GM18498 (cell line): ENCODE measurements around the gene ARHGAP45.

ENCODE experiments used
- ATAC-seq: cut with Tn5 transposase; IDR thresholded peaks from one replicate; pipeline ENCODE4 v1.9.1; 2021; ENCODE audit warnings: mild to moderate bottlenecking, moderate library complexity; ENCODE audit not compliant: unreplicated experiment

The ARHGAP45 gene

DNA sequence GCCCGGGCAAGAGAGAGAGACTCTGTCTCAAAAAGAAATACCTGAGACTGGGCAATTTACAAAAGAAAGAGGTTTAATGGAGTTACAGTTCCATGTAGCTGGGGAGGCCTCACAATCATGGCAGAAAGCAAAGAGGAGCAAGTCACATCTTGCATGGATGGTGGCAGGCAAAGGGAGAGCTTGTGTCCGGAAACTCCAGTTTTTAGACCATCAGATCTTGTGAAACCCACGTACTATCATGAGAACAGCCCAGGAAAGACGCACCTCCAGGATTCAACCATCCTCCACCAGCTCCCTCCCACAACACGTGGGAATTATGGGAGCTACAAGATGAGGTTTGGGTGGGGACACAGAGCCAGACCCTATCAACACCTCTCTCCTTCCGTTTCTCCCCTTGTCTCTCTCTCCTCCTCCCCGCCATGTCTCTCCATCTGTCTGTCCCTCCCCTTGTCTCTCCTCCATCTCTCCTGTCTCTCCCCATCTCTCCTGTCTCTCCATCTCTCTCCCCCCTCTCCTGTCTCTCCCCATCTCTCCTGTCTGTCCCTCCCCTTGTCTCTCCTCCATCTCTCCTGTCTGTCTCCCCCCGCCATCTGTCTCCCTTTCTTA is 18.2 kb downstream of the ARHGAP45 start:
- ATAC-seq = no peak

DNA sequence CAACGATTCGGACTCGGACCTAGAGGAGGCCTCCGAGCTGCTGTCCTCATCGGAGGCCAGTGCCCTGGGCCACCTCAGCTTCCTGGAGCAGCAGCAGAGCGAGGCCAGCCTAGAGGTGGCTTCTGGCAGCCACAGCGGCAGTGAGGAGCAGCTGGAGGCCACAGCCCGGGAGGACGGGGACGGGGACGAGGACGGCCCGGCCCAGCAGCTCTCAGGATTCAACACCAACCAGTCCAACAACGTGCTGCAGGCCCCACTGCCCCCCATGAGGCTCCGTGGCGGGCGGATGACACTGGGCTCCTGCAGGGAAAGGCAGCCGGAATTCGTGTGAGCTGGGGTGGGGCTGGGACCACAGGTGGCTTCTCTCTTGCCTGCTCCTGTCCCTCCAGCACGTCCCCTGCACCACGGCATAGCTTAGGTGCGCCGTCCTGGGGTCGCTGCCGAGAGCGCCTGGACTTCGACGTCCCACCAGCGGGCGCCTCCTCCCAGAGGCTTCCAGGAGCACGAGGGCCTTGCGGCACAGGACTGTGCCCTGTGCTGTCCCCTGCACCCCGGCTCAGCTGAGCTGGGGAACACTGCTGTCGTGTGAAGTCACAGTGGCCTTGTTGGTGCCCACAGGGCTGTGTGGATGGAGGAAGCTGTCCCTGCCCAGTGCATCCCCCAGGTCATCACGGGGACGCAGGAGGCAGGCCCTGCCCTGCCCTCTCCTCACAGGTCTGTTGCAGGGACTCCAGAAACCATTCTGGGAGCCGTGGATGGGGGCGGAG is 18.9 kb downstream of the ARHGAP45 start:
- no peak for ATAC-seq

DNA sequence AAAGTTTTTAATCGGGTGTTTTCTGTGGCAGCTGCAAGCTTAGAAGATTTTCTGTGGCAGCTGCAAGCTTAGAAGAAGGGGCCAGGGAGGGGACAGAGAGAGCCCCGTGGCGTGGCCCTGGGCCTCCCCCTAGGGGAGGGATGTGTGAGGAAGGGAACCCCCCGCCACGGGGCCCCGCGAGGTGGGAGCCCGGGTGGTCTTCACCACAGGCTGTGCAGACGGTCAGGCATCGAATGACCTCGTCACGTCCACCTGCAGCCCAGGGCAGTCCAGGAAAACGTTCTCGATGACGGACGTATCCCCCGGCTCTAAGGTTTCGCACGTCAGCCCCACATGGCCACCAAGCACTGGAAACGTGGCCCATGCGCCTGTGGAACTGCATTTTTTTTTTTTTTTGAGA is 19.6 kb downstream of the ARHGAP45 start:
- no peak for ATAC-seq

DNA sequence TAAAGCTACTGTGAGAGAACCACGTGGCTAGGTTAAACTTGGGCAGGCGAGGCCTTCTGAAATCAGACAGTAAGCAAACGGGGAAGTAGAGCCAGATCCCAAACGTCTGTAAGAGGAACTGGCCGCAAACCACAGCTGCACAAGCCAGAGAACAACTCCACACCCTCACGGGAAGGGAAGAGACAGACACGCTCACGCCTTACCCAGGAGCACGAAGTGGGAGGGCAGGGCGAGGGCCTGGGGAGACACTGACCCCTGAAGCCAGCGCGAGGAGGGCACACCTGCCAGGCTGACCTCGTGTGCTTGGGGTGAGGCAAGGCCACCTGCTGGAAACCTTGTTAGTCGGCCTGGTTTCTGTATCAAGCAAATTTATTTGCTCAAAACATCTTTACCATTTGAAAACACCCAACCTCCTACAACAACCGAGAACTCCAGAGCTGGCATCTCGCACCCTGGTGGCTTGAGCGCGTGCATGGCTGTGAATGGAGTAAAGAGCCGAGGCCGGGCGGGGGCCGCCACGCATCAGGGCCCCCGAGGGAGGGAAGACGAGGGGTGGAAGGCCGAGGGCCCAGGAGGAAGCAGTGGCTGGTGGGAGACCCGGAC is 20.9 kb downstream of the ARHGAP45 start:
- no peak for ATAC-seq

DNA sequence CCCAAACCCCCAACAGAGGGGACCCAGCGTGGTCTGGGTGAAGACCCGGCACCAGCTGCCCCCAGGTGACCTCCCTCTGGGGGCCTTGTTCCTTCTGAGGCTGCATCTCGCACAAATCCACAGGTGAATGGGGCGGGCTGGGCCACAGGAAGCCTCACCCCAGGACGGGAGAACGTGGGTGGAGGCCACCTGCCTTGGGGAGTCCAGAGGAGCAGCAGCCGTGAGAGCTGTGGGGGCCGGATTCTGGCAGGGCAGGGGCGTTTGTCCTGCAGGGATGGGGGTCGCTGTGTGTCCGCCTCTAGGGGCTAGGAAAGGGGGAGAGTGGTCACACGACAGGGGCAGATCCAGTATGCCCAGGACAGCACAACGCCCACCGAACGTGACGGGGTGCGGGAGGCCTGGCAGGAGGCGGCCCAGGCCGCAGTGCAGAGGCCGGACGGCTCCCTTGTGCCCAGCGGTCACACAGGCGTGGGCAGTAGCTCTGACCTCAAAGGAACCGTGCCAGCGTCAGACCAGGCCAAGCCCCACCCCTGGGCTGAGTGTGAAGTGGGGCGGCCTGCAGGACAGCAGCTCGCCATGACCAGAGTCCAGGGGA is 21.5 kb downstream of the ARHGAP45 start:
- ATAC-seq = no peak

DNA sequence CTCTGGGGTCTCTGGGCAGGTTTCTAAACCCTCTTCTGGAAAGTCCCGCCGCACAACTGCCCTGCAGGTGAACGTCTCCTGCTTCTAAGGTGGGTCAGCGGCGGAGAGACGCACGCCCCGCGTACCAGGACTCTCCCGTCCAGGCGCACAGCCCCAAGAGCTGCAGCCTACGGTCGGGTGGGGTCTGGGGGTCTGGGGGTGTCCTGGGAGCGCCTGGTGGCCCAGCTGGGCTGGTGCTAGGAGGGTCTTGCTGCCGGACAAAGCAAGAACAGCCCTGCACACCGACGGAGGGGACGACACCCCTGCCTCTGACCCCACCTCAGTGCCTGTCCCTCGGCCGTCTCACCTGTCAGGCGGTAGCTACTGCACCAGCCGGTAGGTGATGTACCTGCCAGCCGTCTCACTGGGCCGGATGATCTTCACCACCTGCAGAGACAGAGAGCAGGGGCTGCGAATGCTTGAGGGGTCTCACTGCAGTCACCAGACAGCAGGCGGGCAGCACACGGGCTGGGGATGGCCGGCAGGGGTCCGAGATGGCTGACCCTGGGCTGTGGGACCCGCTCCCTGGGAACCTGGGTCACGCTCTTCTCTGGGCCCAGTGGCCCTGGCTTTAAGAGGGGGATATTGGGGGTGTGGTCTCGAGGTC is 22.3 kb downstream of the ARHGAP45 start:
- no peak for ATAC-seq

DNA sequence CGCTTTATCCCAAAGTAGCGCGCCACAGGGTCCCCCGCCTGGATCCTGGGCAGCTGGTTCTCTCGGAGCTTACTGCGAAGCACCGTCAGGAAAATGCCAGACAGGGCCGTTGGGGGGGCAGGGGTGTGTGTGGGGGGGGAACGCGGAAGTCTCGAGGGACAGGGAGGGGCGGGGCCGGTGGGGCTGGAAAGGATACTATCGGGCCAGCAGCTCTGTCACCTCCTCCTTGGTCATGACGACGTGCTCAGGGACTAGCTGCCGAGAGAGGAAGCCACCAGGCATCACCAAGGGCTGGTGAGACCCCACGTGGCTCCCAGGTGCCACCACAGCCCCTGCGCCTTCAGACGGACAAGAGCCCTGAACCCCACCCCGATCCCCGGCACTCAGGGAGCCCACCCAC is 22.9 kb downstream of the ARHGAP45 start:
- no peak for ATAC-seq

DNA sequence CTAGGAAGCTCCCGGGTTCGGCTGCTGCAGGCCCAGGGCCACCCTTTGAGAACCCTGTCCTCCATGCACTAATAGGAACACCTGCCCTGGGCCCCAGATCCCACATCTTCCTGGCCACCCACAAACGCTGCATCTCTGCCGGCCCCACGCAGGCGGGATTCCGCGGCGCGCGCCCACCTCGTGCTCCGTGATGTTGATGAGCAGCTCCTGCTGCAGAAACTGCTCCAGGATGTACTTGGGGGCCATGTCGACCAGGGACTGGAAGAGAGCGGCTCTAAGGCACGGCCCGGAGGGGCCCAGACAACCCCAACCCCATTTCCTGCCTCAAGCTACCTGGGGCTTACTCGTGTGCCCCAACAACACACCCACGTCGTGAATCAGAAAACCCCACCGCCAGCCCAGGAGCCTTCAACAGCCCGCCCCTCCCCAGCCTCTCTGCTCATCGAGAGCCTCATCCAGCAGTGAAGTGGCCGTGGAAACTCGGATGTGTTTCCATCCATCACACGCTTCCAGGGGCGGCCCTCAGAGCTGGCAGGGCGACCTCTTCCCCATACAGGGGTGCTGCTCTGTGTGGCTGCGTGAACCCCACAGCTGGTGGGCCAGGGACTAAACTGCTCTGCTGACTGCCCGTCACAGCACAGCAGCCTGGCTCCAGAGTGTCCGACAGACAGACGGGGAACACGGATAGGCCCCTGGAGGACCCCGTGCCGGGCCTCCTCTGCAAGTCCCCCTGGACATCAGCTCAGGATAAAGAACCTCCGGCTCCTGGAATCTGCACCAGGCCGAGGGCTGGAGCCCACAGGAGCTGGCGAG is 24.0 kb downstream of the ARHGAP45 start:
- no peak for ATAC-seq

DNA sequence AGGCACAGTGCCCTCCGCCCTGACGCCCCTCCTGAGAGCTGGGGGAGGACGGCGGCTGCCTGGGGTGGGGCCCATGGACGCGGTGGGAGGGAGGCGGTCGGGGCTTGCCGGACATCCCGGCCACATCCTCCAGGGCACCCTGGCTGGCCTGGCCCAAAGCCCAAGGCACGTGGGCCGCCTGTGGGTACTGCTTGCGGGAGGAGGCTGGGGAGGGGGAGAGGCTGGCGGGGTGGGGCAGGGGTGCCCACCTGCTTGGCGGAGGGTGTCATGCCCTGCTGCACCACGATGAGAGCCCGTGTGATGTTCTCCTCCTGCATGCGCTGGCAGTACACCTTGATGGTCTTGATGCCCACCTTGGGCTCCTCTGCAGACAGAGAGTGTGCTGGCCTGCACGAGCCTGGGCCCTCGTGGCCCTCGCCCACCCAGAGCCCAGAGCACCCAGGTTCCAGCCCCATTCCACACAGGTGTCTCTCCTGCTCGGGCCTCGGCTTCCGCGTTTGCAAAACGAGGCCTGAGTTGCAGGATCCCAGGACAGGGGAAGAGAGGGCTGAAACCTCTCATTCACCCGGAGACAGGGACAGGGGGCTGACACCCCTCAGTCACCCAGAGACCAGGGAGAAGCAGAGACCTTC is 24.7 kb downstream of the ARHGAP45 start:
- ATAC-seq = no peak

DNA sequence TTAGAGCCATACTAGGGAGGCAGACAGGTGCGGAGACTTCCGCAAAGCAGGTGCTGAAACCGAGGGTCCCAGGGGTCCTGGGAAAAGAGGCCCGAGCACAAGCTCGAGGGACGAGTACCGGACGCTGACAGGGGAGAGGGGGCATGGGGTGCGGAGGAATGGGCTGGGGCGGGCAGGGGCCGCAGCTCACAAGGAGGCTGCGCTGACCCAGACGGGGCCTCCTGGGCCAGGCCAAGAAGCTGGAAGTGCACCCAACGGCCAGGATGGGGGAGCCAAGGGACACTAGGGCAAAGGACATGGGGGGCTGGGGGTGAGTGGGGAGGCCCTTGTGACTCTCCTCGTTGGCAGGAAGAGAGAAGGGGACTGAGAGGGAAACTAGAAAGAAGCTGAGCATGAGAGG is 26.4 kb downstream of the ARHGAP45 start:
- ATAC-seq = no peak

DNA sequence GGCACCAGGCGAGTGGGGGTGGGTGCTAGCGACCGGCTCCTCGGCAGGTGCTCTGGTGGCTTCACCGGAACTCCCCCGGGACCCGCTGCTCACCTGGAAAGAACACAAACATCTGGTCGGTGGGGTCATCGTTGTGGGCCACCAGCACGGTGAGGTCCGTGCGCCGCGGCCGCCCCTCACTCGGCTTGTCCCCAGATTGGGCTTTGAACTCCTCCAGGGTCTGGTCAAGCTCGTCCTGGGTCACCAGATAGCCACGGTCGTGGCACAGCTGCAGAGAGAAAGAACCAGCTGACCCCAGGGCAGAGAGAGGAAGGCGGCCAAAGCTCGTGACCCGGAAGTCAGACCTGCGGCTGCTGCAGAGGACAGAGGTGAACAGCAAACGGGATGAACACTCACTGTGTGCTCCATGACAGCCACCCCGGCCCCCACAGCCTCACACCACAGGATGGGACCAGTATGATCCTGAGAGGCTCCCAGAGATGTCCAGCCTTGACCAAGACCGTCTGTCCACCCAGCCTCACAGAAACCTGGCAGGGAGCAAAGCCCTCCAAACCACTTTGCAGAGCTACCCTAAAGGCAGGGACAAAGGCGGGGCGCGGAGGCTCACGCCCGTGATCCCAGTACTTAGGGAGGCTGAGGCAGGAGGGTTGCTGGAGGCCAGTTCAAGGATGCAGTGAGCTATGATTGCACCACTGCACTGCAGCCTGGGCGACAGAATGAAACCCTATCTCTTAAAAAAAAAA is 27.0 kb downstream of the ARHGAP45 start:
- ATAC-seq = no peak

DNA sequence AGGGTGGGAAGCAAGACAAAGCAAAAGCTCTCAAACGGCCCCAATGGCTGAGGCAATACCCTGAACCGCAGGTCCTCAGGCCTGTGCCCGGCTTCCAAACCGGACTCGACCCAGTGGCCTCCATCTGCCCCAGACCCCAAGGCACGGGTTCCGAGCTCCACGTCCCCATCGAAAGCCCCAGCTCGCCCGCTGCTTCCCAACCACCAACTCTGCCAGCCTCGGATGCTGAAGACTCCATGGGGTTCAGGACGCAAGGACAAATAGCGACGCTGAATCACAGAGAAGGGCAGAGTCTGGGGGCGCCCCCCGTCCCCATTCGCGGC is 27.6 kb downstream of the ARHGAP45 start:
- ATAC-seq = no peak

DNA sequence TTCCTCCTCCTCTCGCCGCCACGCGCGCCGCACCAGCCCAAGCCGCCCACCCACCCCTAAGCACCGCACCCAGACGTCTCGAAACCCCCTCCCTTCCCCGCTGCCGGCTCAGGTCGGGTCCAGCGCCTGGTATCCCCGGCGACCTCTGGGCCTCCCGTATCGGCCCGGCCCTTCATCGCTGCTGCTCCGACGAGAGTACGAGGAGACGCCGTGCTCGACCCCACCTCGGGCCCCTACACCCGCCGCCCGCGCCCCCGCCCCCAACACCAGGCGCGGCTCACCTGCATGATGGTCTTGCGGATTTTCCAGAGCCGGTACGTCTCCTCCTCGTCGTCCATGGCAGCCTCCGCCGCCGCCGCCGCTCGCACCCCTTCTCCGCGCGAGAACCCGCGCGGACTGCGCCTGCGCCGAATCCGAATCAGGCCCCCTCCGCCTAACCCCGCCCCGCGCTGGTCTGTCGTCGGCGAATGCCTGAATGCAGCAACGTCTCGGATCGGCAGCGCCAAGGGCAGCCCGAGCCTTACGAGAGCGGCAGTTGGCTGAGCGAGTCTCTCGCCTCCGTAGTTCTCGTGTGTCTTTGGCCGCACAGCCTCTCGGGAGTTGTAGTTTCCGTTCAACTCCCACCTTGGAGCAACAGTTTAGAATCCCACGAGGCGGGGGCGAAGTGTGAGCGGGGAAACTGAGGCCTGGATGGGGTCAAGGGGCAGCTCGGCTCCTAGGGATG is 28.2 kb downstream of the ARHGAP45 start, which contains the start of gene POLR2E:
Gene POLR2E (minus strand): TSS at position 398 of the 724 bp plus-strand sequence. CDS start 60 bp downstream, at position 338.
- peak; percentile 88 for ATAC-seq

DNA sequence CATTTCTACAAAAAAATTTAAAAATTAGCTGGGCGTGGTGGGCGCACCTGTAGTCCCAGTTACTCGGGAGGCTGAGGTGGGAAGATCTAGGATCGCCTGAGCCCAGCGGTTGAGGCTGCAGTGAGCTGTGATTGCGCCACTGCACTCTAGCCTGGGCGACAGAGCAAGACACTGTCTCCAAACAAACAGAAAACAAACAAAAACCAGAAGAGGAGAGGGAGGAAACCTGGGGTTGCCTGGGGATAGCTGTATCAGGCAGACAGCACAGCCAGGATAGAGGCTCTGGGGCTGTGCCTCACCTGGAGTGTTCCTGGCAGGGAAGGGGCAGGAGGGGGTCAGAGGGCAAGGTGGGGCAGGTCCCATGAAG is 30.8 kb downstream of the ARHGAP45 start:
- no peak for ATAC-seq

DNA sequence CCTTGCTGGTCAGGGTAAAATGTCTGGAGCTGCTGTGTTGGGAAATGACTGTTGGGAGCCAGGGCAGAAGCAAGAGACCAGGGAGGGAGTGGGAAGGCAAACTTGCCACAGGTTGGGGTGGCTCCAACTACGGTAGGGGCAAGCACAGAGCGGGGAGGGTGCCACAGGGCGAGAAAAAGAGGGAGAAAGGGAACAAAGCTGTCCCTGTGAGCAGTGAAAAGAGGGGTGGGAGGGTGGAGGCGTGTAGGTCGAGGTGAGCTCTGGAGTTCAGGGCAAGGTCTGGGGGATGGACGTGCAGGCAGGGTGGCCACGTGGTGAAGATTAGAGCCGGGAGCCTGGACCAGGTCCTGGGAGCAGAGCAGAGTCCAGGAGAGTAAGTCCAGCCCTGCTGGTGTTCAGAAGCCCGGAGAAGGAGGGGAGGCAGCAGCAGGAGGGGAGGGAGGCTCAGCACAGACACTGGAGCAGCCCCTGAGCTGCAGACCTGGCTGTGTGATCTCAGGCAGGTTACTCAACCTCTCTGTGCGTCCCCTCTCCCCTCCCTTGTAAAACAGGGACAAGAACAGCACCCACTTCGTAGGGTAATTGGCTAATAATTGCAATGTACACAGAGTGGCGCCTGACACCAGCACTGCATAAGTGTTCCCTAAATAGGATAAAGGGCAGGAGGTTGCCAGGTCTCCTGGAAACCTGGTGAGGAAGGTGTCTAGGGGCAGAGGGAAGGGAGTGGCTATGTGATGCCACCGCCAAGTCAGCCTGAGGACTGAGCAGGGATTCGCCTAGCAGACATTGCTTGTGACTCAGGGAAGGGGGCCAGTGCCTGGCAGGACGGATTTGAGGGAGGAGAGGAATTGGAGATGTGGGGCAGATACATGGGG is 31.4 kb downstream of the ARHGAP45 start:
- no peak for ATAC-seq

DNA sequence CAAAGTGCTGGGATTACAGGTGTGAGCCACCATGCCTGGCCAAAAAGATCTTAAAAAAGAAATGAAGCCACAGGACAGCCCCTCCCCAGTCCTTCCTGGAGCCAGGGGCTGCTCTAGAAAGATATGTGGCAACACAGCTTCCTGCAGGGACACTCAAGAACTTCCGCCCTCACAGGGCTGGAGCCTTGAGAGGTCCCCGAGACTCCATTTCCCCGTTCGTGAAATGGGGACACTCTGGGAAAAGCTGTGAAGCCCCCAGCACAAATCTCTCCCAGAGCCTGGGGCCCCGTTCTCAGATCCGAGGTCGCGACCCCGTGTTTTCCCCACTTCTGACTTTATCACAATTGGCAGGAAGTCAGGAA is 34.4 kb downstream of the ARHGAP45 start:
- no peak for ATAC-seq

DNA sequence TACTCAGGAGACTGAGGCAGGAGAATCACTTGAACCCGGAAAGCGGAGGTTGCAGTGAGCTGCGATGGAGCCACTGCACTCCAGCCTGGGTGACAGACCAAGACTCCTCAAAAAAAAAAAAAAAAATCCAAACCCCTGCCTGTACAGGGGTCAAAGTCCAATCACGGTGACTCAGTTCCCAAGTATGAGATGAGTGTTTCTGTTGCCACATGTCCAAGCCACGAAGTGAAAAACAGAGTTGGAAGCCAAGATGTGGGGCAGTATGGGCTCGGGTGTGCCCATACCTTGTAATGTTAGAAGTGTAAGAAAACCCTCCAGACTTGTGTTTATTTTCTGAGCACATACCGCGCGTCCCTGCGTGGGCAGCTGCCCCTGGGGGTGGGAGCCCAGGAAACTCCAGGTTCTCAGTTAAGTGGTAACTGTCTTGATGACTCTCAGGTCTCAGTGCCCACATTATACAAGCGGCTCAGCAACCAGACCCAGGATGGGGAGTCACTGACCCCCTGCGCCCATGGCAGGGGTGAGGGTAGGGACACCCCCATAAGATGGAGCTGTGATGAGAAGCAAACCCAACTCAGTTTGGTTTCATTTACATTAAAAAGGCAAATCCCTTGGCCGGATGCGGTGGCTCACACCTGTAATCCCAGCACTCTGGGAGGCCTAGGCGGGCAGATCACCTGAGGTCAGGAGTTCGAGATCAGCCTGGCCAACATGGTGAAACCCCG is 35.6 kb downstream of the ARHGAP45 start:
- no peak for ATAC-seq
